Right atrium auricular region (tissue), 2 donors: ENCODE results near the gene ARHGEF1. TPM values are rescaled to one million over a fixed set of nuclear protein-coding genes. Genes with fewer than 3 reads are reported as not detected.

Experiments used
- DNase-seq: peaks from one replicate; pipeline ENCODE4 v3.0.0-alpha.2; 2019; ENCODE audit warnings: low spot score
- H3K27ac ChIP-seq, 2 donors: fragments of 200-600 bp; sonication (generic); 1 replicate in 1 of 2; 2 replicates in 1 of 2; pipeline ENCODE4 v1.5.1; 2016 to 2019
- H3K27me3 ChIP-seq, 2 donors: fragments of 200-600 bp; sonication (generic); one replicate each; pipeline versions ENCODE4 v1.5.1 to v1.6.0; 2017 to 2019
- H3K36me3 ChIP-seq: fragments of 200-600 bp; sonication (generic); one replicate; pipeline ENCODE4 v1.5.1; 2016
- H3K4me1 ChIP-seq, 2 donors: fragments of 200-600 bp; sonication (generic); one replicate each; pipeline versions ENCODE4 v1.5.1 to v1.6.0; 2017 to 2019
- H3K4me3 ChIP-seq, 2 donors: fragments of 200-600 bp; sonication (generic); 1 replicate in 1 of 2; 2 replicates in 1 of 2; pipeline ENCODE4 v1.5.1; 2017 to 2019; ENCODE audit warnings: mild to moderate bottlenecking in 1 of 2, moderate library complexity in 1 of 2
- H3K9me3 ChIP-seq, 2 donors: fragments of 200-600 bp; sonication (generic); one replicate each; pipeline ENCODE4 v1.5.1; 2019
- CTCF ChIP-seq, 2 donors: fragments of 200-600 bp; sonication (generic); IDR thresholded peaks; one replicate each; pipeline ENCODE4 v1.5.1; 2019; ENCODE audit warnings: antibody characterized with exemption in 2 of 2
- total RNA-seq, 2 donors: library from RNA; depleted of rRNA; stranded (reverse); fragments of >200 nt; gene quantifications; one replicate each; pipeline ENCODE4 v1.1.0, GENCODE V29; 2016

Gene ARHGEF1
- total RNA-seq, 2 donors from 2014 or later: 27.3 to 45.8 TPM

GRCh38 chr19:41910240-41910991 lies 27.4 kb downstream of the ARHGEF1 start:
- Histone ChIP-seq H3K4me3 (no peak overlapping the region), H3K27ac (no peak overlapping the region), H3K4me1 (peaks cover 0 to 12% of the 10 kb centered on the region in 2 donors), H3K27me3 (peaks cover 6 to 19% of the 10 kb centered on the region in 2 donors), H3K9me3 (no peaks in the 10 kb centered on the region), H3K36me3 (peaks cover 16% of the 10 kb centered on the region)
- TF ChIP-seq CTCF (IDR thresholded peaks at IDR 0.05): no peak
- DNase-seq: no peak

- TF ChIP-seq CTCF (IDR thresholded peaks at IDR 0.05): no peak
- Histone ChIP-seq H3K4me3 (no peak overlapping the region), H3K27ac (no peak overlapping the region), H3K4me1 (peaks cover 0 to 12% of the 10 kb centered on the region in 2 donors), H3K9me3 (no peaks in the 10 kb centered on the region), H3K36me3 (peaks cover 8% of the 10 kb centered on the region), H3K27me3 (peaks cover 10 to 19% of the 10 kb centered on the region in 2 donors)
- DNase-seq: no peak
Observed at GRCh38 chr19:41910992-41911888, 28.3 kb downstream of the ARHGEF1 start.

- Histone ChIP-seq H3K27me3 (peaks cover 10 to 19% of the 10 kb centered on the region in 2 donors), H3K36me3 (peaks cover 1% of the 10 kb centered on the region), H3K4me1 (peaks cover 0 to 12% of the 10 kb centered on the region in 2 donors), H3K4me3 (no peak overlapping the region), H3K27ac (no peak overlapping the region), H3K9me3 (no peaks in the 10 kb centered on the region)
- no peak for DNase-seq
- no peak for TF ChIP-seq CTCF (IDR thresholded peaks at IDR 0.05)
Observed at GRCh38 chr19:41911889-41912731, 29.1 kb downstream of the ARHGEF1 start.

DNA sequence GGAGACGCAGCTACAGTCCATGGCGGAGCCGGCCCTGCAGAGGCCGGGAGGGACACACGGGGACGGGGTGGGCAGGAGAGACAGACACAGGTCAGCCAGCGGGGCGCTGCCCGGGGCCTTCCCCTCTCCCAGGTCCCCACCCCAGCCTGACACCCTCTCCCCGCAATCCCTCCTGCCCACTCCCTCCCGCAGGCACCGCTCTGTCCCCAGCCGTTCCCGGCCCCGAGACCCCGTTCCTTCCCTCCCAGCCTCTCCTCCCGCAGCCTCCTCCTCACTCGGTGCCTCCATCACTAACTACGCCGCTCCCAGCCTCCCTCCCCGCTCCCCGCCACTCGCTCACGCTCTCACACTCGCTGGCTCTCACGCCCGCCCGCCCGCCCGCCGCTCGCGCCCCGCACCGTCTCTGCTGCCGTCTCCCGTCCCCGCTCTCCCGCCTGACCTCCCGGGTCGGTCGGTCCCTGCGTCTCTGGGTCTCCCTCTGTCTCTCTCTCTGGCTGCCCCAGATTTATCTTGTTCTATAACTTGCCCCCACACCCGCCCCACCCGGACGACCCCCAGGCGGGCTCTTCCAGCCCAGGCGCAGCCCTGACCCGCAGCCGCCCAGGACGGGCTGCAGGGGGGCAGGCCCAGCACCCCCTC lies 30.0 kb downstream of the ARHGEF1 start:
- Histone ChIP-seq H3K4me3 (no peak overlapping the region), H3K27ac (no peak overlapping the region), H3K36me3 (no peaks in the 10 kb centered on the region), H3K27me3 (peaks cover 10 to 19% of the 10 kb centered on the region in 2 donors), H3K4me1 (peaks cover 0 to 12% of the 10 kb centered on the region in 2 donors), H3K9me3 (no peaks in the 10 kb centered on the region)
- TF ChIP-seq CTCF (IDR thresholded peaks at IDR 0.05): no peak
- DNase-seq: no peak
